GM12873 (cell line): ENCODE results near the gene NLGN3.

Experiments used
- TF ChIP-seq, protein P1 (sequence below): IDR thresholded peaks from 2 replicates; pipeline ENCODE4 v1.5.1; 2012; ENCODE audit warnings: low read depth, mild to moderate bottlenecking, moderate library complexity, low read length, control low read depth; ENCODE audit not compliant: insufficient read depth; ENCODE audit errors: missing control alignments

NLGN3 gene

DNA sequence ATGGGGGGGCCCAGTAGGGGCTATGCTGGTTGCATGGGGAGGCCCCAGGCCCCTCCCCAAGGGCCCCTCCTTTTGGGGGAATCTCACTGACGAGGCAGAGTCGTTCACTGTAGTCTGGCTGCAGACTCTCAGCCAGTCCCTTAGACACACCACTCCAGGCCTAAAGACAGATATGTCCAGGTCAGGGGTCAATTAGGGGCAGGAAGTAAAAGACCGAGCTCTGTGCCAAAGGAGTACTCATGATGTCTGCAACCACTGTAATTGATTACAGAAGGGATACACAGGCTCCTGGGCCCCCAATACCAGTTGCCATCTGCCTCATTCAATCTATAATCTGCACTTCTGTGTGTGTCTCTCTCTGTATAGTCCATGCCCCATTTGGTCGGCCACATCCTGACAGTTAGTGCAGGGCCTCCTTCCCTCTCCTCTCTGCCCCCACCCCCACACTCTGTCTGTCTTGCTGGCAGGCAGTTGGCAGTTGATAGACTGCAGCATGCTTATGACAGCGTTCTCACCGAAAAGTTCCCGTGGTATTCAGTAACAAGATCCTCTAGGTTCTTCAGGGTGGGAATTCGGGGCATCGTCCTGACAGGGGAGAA lies 36.8 kb upstream of the NLGN3 start:
- TF ChIP-seq, protein P1, sequence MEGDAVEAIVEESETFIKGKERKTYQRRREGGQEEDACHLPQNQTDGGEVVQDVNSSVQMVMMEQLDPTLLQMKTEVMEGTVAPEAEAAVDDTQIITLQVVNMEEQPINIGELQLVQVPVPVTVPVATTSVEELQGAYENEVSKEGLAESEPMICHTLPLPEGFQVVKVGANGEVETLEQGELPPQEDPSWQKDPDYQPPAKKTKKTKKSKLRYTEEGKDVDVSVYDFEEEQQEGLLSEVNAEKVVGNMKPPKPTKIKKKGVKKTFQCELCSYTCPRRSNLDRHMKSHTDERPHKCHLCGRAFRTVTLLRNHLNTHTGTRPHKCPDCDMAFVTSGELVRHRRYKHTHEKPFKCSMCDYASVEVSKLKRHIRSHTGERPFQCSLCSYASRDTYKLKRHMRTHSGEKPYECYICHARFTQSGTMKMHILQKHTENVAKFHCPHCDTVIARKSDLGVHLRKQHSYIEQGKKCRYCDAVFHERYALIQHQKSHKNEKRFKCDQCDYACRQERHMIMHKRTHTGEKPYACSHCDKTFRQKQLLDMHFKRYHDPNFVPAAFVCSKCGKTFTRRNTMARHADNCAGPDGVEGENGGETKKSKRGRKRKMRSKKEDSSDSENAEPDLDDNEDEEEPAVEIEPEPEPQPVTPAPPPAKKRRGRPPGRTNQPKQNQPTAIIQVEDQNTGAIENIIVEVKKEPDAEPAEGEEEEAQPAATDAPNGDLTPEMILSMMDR, result no peak

DNA sequence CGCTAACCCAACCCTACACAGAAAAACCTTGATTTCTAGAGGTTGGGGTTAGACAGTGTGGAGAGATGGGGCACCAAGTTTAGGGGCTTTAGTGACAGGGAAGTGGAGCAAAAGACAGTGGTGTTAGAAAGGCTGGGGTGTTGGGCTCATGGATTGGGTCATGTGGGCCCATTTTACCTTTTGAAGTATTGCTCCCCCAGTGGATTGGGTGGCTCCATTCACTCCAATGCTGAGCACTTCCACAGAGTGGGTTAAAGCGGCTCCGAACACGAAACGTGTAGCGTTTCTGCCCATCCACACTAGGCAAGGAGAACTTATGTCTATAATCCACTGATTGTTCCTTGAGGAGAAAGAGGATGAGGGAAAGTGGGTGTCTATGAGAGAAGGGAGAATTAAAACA lies 35.6 kb upstream of the NLGN3 start:
- TF ChIP-seq, protein P1, result peak; percentile 14

DNA sequence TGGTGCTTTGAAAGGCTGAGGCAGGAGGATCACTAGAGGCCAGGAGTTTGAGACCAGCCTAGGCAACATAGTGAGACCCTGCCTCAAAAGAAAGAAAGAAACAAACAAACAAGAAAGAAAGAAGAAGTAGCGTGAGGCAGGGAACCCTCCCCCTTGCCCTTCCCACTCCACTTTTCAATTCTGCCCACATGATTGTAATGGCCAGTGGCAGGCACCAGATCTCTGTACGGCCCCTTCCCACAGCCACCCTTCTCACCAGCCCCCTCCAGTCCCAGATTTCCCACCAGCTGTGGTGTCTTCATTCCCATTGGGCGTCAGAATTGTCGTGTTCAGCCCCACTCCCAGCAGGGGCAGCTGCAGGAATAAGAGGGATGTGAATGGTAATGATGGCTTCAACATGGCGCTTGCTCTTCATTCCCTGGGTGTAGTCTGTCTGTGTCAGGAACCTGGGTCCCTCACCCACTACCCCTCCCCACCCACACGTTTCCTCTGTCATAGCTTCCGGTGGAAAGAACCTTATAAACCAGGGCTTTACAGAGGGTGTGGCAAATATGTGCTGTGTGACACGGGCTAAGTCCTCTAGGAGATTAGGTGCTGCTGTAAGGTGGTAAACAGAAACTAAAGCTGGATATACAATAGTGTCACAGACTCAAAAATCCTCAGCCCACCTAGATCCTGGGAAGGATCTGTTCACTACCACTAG lies 33.3 kb upstream of the NLGN3 start, which contains the start of gene IL2RG:
Gene IL2RG, minus strand, starts transcription at position 437 of the 703 bp plus-strand sequence. Its CDS starts 38 bp downstream, at position 399.
- TF ChIP-seq, protein P1, result no peak

DNA sequence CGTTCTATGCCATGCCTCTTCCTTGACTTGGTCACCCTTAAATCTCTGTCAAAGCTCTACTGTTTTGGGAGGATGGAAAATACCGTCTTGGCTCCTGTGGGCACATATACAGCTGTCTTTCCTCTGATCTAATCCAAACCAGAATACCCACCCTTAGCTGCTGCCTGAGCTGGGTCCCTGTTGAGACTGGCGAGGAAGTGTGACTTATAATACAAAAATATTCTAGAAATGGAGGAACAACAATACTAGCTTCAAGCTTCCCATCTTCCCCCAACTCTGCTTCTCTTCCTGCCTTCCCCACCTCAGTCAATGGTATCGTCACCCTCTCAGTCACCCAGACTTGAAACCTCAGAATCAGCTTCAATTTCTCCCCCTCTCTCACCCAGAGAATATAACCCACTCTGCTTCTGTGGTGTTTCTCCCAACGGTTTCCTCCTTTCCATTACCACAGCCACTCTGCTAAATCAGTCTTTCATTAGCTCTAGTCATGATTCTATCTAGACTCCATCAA lies 32.7 kb upstream of the NLGN3 start:
- TF ChIP-seq, protein P1, result no peak

DNA sequence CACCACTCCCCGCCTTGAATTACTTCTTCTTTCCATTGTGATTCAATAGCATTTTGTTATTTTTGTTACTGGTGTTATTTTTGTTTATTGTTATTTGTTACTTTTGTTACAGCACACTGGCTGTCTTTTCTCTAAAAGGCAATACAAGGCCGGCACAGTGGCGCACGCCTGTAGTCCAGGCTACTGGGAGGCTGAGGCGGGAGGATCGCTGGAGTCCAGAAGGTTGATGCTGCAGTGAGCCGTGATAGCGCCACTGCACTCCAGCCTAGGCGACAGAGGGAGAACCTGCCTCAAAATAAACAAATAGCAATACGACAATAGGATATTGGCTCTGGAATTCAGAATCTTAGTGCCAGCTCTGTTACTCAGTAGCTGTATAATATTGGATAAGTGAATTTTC lies 27.3 kb upstream of the NLGN3 start:
- TF ChIP-seq, protein P1, result no peak

DNA sequence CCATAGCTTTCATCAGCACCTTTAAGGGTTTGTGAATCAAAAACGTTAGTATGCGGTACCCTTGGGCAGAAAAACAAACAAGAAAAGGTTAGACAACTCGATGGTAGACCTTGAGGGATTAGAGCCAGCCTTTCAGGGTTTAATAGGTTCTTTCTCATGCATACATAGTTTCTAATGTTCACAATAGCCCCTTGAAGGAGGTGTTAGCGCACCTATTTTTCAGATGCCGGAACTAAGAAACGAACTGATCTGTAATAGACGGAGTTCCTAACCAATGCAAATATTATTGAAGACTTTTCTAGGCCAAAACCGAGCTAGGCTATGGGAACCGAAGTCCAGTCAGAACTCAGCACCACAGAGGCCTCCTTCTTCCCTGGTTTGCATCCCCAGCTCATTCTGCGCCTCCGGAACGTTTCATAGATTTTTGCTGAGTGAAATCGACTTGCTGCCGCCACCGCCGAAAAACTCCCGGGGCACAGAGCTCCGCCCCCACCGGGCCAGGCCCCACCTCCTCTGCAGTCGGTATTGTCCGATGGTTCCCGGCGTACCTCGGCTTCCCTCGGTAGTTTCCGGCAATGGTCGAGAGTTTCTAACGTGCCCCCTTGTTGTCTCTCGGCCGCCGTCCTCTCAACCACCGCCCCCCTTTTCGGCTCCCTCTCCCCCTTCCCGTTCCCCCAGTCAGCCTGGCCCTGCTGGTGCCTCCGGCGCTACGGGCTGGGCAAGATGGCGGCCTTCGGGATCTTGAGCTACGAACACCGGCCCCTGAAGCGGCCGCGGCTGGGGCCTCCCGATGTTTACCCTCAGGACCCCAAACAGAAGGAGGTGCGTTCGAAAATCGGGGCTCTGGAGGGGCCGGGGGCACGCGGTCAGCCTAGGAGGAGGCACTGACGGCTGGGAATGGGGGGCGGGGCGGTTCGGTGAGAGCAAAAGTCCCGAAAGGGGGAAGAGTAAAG lies 26.3 kb upstream of the NLGN3 start, which contains the start of gene MED12:
Gene MED12, plus strand, starts transcription at position 565 of the 953 bp plus-strand sequence. Its CDS starts 159 bp downstream, at position 724.
- TF ChIP-seq, protein P1, result no peak

DNA sequence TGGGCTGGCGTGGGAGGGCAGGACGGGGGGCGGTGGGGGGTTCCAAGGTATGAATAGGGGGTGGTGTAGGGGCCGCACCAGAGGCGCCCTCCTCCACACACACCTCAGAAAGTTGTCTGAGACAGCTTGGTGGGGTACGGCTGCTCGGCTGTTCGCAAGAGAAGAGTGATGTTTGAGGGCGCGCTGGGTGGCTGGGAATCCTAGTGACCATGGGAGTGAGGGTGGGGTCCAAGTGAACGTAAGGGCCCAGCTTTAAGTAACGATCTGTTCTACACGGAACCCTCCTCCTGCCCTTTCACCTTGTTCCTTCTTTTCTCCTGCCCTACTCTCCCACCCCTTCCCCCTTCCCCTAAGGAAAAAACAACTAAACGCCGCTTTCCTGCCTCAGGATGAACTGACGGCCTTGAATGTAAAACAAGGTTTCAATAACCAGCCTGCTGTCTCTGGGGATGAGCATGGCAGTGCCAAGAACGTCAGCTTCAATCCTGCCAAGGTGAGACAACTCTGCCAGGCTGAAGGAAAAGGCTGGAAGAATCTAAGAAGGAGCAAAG lies 25.6 kb upstream of the NLGN3 start:
- TF ChIP-seq, protein P1, result no peak
